ENCODE results near the gene GOLGA8O.
"Not testable (repeated sequence)": the region's sequence is repeated elsewhere in the genome, so short reads cannot be mapped to it uniquely, and the experiment has no call there.

DNA sequence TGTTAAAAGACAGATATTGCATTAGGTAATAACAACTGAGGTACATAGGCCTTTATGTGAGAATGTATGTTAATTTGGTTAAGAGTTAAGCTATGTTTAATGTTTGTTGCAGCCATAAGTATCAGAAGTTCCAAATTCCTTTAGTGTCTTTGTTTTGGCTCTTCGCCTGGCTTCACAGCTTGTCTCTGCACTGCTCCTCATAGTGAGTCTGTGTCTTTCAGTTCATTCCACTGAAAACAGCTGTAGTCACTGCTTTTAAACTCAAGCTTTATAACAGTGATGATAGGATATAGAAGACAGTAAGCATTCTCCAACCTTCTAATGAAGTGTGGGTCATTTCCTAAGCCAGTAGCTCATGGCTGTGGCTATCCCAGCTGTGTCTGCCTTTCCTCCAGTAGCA lies 47.5 kb upstream of the GOLGA8O start:
- TF ChIP-seq, protein P1, sequence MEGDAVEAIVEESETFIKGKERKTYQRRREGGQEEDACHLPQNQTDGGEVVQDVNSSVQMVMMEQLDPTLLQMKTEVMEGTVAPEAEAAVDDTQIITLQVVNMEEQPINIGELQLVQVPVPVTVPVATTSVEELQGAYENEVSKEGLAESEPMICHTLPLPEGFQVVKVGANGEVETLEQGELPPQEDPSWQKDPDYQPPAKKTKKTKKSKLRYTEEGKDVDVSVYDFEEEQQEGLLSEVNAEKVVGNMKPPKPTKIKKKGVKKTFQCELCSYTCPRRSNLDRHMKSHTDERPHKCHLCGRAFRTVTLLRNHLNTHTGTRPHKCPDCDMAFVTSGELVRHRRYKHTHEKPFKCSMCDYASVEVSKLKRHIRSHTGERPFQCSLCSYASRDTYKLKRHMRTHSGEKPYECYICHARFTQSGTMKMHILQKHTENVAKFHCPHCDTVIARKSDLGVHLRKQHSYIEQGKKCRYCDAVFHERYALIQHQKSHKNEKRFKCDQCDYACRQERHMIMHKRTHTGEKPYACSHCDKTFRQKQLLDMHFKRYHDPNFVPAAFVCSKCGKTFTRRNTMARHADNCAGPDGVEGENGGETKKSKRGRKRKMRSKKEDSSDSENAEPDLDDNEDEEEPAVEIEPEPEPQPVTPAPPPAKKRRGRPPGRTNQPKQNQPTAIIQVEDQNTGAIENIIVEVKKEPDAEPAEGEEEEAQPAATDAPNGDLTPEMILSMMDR (IDR thresholded peaks at IDR 0.05), result not testable (repeated sequence)
- TF ChIP-seq EP300, POLR2A, POLR2AphosphoS5 (IDR thresholded peaks at IDR 0.05): not testable (repeated sequence)
